T-helper 1 cell treated with Interleukin-12 subunit alpha and Interleukin-12 subunit beta and Interleukin-4 antibody, amounts not matched to agents 30 μg/mL and 1 μg/mL, for 36 hours (primary cell): Measurements from ENCODE around the gene FAM168A.
"Not testable (repeated sequence)": the region's sequence is repeated elsewhere in the genome, so short reads cannot be mapped to it uniquely, and the experiment has no call there.

Experiments
- H3K27ac Mint-ChIP-seq: one replicate; pipeline ENCODE4 v1.8.0; 2021; ENCODE audit warnings: mild to moderate bottlenecking, mixed read lengths
- H3K27me3 Mint-ChIP-seq: one replicate; pipeline ENCODE4 v1.8.0; 2021; ENCODE audit warnings: low read depth, mixed read lengths
- H3K36me3 Mint-ChIP-seq: one replicate; pipeline ENCODE4 v1.8.0; 2021; ENCODE audit warnings: low read depth, mixed read lengths
- H3K4me1 Mint-ChIP-seq: one replicate; pipeline ENCODE4 v1.8.0; 2021; ENCODE audit warnings: low read depth, mixed read lengths
- H3K4me3 Mint-ChIP-seq: one replicate; pipeline ENCODE4 v1.8.0; 2021; ENCODE audit warnings: mild to moderate bottlenecking, moderate library complexity, mixed read lengths
- H3K9me3 Mint-ChIP-seq: one replicate; pipeline ENCODE4 v1.8.0; 2021; ENCODE audit warnings: mixed read lengths

The FAM168A gene

GRCh38 chr11:73439002-73439843 lies 158.7 kb downstream of the FAM168A start:
- Mint-ChIP-seq H3K4me1 (no peaks in the 10 kb centered on the region), H3K36me3 (no peaks in the 10 kb centered on the region), H3K27ac (no peak overlapping the region), H3K9me3 (no peaks in the 10 kb centered on the region), H3K27me3 (no peaks in the 10 kb centered on the region), H3K4me3 (no peak overlapping the region)

GRCh38 chr11:73436859-73437258 lies 161.1 kb downstream of the FAM168A start:
- H3K4me3 Mint-ChIP-seq, H3K27ac Mint-ChIP-seq, H3K27me3 Mint-ChIP-seq, H3K4me1 Mint-ChIP-seq, H3K9me3 Mint-ChIP-seq, H3K36me3 Mint-ChIP-seq: not testable (repeated sequence)

GRCh38 chr11:73431396-73431795 lies 166.5 kb downstream of the FAM168A start:
- Mint-ChIP-seq H3K4me3 (no peak overlapping the region), H3K4me1 (peaks cover 8% of the 10 kb centered on the region), H3K27ac (no peak overlapping the region), H3K9me3 (no peaks in the 10 kb centered on the region), H3K27me3 (no peaks in the 10 kb centered on the region), H3K36me3 (peaks cover 3% of the 10 kb centered on the region)

DNA sequence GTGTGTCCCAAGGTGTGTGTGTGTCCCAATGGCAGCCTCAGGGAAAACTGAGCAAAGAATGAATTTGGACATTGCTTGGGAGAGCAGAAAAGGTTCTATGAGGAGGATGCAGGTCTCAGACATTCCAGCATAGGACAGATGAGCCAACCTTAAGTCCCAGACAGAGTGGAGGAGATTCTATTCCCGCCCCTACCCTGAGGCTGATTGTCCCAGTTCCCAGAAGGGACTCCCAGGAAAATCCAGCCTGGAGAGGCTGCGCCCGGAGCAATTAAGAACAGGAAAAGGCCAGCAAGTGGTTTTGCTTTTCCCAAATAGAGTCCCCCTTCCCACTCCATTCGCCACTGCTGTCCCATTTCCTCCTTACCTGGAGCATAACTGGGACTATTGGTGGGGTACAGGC lies 167.6 kb downstream of the FAM168A start:
- no peaks in the 10 kb centered on the region for H3K9me3 Mint-ChIP-seq
- no peak overlapping the region for H3K27ac Mint-ChIP-seq
- H3K27me3 Mint-ChIP-seq, result no peaks in the 10 kb centered on the region
- peaks cover 8% of the 10 kb centered on the region for H3K4me1 Mint-ChIP-seq
- H3K4me3 Mint-ChIP-seq, result no peak overlapping the region
- H3K36me3 Mint-ChIP-seq, result peaks cover 3% of the 10 kb centered on the region

- H3K27ac Mint-ChIP-seq, result no peak overlapping the region
- peaks cover 3% of the 10 kb centered on the region for H3K36me3 Mint-ChIP-seq
- no peaks in the 10 kb centered on the region for H3K27me3 Mint-ChIP-seq
- H3K4me3 Mint-ChIP-seq, result no peak overlapping the region
- no peaks in the 10 kb centered on the region for H3K9me3 Mint-ChIP-seq
- H3K4me1 Mint-ChIP-seq, result peaks cover 8% of the 10 kb centered on the region
These were observed 168.7 kb downstream of the FAM168A start for GRCh38 chr11:73429121-73429750.

DNA sequence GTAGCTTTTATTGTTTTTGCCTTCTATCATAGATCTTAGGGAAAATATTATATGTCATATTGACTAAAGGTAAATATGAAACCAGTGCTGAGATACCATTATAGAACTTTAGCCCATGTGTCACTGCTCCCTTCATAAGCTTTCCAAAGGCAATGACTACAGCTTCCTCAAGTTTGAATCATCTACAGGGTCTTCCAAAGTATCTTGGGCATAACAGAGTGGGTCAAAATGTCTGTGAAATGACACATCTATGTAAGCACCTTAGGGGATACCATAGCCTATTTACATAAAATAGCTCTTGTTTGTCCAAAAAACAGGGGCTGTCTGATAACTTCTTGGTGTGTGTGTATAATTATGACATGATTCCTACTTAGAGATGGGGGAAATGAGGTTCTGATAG lies 169.2 kb downstream of the FAM168A start:
- no peak overlapping the region for H3K27ac Mint-ChIP-seq
- H3K36me3 Mint-ChIP-seq, result peaks cover 3% of the 10 kb centered on the region
- no peak overlapping the region for H3K4me3 Mint-ChIP-seq
- no peaks in the 10 kb centered on the region for H3K27me3 Mint-ChIP-seq
- peaks cover 8% of the 10 kb centered on the region for H3K4me1 Mint-ChIP-seq
- H3K9me3 Mint-ChIP-seq, result no peaks in the 10 kb centered on the region

GRCh38 chr11:73428227-73428626 lies 169.7 kb downstream of the FAM168A start:
- H3K27ac Mint-ChIP-seq, result no peak overlapping the region
- H3K4me3 Mint-ChIP-seq, result no peak overlapping the region
- peaks cover 3% of the 10 kb centered on the region for H3K36me3 Mint-ChIP-seq
- no peaks in the 10 kb centered on the region for H3K9me3 Mint-ChIP-seq
- H3K27me3 Mint-ChIP-seq, result no peaks in the 10 kb centered on the region
- peaks cover 8% of the 10 kb centered on the region for H3K4me1 Mint-ChIP-seq

GRCh38 chr11:73426219-73426850 lies 171.6 kb downstream of the FAM168A start:
- peaks cover 3% of the 10 kb centered on the region for H3K36me3 Mint-ChIP-seq
- H3K9me3 Mint-ChIP-seq, result no peaks in the 10 kb centered on the region
- no peaks in the 10 kb centered on the region for H3K27me3 Mint-ChIP-seq
- no peak overlapping the region for H3K27ac Mint-ChIP-seq
- H3K4me1 Mint-ChIP-seq, result peaks cover 7% of the 10 kb centered on the region
- H3K4me3 Mint-ChIP-seq, result no peak overlapping the region

- Mint-ChIP-seq H3K4me1 (peaks cover 7% of the 10 kb centered on the region), H3K36me3 (peaks cover 3% of the 10 kb centered on the region), H3K27me3 (no peaks in the 10 kb centered on the region), H3K27ac (no peak overlapping the region), H3K9me3 (no peaks in the 10 kb centered on the region), H3K4me3 (no peak overlapping the region)
These were observed 172.8 kb downstream of the FAM168A start for GRCh38 chr11:73425108-73425507.

- no peak overlapping the region for H3K4me3 Mint-ChIP-seq
- H3K27me3 Mint-ChIP-seq, result no peaks in the 10 kb centered on the region
- peaks cover 3% of the 10 kb centered on the region for H3K36me3 Mint-ChIP-seq
- no peaks in the 10 kb centered on the region for H3K9me3 Mint-ChIP-seq
- no peak overlapping the region for H3K27ac Mint-ChIP-seq
- peaks cover 7% of the 10 kb centered on the region for H3K4me1 Mint-ChIP-seq
These were observed 174.4 kb downstream of the FAM168A start for GRCh38 chr11:73423506-73423905.

DNA sequence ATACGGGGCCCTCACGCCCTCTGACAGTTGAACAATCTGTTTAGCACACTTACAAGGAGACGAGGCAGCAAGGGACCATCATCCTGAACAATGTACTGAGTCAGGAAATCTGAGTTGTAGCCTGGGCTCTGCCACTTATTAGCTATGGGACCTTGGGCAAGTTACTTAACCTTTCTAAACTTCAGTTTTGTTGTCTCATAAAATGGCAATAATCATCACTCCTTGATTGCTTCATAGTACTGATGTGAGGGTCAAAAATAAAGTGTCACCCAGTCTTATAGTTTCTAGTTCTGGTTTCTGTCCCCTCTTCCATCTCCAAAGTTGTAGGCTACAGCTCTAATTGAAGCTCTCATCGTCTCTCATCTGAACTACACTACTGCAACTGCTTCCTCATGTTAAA lies 175.0 kb downstream of the FAM168A start:
- H3K27me3 Mint-ChIP-seq, result no peaks in the 10 kb centered on the region
- no peak overlapping the region for H3K4me3 Mint-ChIP-seq
- H3K9me3 Mint-ChIP-seq, result no peaks in the 10 kb centered on the region
- peaks cover under 1% of the 10 kb centered on the region for H3K4me1 Mint-ChIP-seq
- no peak overlapping the region for H3K27ac Mint-ChIP-seq
- H3K36me3 Mint-ChIP-seq, result peaks cover 8% of the 10 kb centered on the region

GRCh38 chr11:73420136-73420535 lies 177.8 kb downstream of the FAM168A start:
- Mint-ChIP-seq H3K27me3 (no peaks in the 10 kb centered on the region), H3K36me3 (peaks cover 16% of the 10 kb centered on the region), H3K4me1 (peaks cover 5% of the 10 kb centered on the region), H3K9me3 (no peaks in the 10 kb centered on the region), H3K27ac (no peak overlapping the region), H3K4me3 (no peak overlapping the region)

DNA sequence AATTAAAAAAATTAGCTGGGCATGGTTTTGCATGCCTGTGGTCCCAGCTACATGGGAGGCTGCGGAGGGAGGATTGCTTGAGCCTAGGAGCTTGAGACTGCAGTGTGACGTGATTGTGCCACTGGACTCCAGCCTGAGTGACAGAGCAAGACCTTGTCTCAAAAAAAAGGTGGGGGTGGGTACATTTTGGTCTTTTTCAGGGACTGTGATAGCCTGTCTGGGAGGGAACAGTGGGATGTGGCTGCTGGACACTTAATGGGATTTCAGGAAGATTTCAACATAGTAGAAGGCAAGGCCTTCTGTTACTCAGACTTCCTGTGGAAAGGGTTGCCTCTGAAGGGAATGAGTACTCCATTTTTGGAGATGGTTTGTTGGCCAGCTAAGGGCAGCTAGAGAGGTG lies 181.1 kb downstream of the FAM168A start:
- peaks cover 20% of the 10 kb centered on the region for H3K36me3 Mint-ChIP-seq
- no peaks in the 10 kb centered on the region for H3K27me3 Mint-ChIP-seq
- H3K4me1 Mint-ChIP-seq, result peaks cover 9% of the 10 kb centered on the region
- no peaks in the 10 kb centered on the region for H3K9me3 Mint-ChIP-seq
- H3K4me3 Mint-ChIP-seq, result no peak overlapping the region
- H3K27ac Mint-ChIP-seq, result no peak overlapping the region

- no peaks in the 10 kb centered on the region for H3K27me3 Mint-ChIP-seq
- H3K27ac Mint-ChIP-seq, result no peak overlapping the region
- H3K9me3 Mint-ChIP-seq, result no peaks in the 10 kb centered on the region
- H3K4me1 Mint-ChIP-seq, result peaks cover 9% of the 10 kb centered on the region
- peaks cover 20% of the 10 kb centered on the region for H3K36me3 Mint-ChIP-seq
- no peak overlapping the region for H3K4me3 Mint-ChIP-seq
These were observed 181.9 kb downstream of the FAM168A start for GRCh38 chr11:73415854-73416615.
